Measurements from ENCODE around the gene ATP6V1B1.

DNA sequence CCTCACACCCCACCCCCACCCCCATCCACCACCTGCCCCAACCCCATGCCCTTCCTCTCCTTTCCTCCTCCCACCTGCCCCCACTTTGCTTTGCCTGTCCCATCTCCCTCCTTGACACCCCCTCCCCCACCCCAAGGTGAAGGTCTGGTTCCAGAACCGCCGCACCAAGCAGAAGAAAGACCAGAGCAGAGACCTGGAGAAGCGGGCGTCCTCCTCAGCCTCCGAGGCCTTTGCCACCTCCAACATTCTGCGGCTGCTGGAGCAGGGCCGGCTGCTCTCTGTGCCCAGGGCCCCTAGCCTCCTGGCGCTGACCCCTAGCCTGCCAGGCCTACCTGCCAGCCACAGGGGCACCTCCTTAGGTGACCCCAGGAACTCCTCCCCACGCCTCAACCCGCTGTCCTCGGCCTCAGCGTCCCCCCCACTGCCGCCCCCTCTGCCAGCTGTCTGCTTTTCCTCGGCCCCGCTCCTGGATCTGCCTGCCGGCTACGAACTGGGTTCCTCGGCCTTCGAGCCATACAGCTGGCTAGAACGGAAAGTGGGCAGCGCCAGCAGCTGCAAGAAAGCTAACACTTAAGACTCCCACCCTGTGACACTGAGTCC is 3.0 kb upstream of the ATP6V1B1 start:
- TF ChIP-seq MTA3 (CRISPR knock-in tag; IDR thresholded peaks at IDR 0.05), result no peak
- TF ChIP-seq ETV6 (CRISPR knock-in tag; conservative IDR thresholded peaks at IDR 0.05), result no peak
- TF ChIP-seq, protein P1, sequence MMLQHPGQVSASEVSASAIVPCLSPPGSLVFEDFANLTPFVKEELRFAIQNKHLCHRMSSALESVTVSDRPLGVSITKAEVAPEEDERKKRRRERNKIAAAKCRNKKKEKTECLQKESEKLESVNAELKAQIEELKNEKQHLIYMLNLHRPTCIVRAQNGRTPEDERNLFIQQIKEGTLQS (CRISPR knock-in tag; IDR thresholded peaks at IDR 0.05), result no peak
- no peak for TF ChIP-seq EP300 (IDR thresholded peaks at IDR 0.05; ENCODE audit: low read depth in 2 of 2, low read length in 2 of 2)
- no peak for TF ChIP-seq EP300 (CRISPR knock-in tag; IDR thresholded peaks at IDR 0.05; ENCODE audit: borderline replicate concordance)
- no peak for TF ChIP-seq ZNF496 (CRISPR knock-in tag; IDR thresholded peaks at IDR 0.05; ENCODE audit: insufficient replicate concordance)
- TF ChIP-seq ATF1 (CRISPR knock-in tag; IDR thresholded peaks at IDR 0.05), result no peak
- no peak for TF ChIP-seq NR2F6 (IDR thresholded peaks at IDR 0.05)
- TF ChIP-seq NR2F6 (CRISPR knock-in tag; IDR thresholded peaks at IDR 0.05), result no peak
- TF ChIP-seq NONO (IDR thresholded peaks at IDR 0.05), result no peak
- no peak for TF ChIP-seq NONO (CRISPR knock-in tag; conservative IDR thresholded peaks at IDR 0.05)
- TF ChIP-seq, protein P2, sequence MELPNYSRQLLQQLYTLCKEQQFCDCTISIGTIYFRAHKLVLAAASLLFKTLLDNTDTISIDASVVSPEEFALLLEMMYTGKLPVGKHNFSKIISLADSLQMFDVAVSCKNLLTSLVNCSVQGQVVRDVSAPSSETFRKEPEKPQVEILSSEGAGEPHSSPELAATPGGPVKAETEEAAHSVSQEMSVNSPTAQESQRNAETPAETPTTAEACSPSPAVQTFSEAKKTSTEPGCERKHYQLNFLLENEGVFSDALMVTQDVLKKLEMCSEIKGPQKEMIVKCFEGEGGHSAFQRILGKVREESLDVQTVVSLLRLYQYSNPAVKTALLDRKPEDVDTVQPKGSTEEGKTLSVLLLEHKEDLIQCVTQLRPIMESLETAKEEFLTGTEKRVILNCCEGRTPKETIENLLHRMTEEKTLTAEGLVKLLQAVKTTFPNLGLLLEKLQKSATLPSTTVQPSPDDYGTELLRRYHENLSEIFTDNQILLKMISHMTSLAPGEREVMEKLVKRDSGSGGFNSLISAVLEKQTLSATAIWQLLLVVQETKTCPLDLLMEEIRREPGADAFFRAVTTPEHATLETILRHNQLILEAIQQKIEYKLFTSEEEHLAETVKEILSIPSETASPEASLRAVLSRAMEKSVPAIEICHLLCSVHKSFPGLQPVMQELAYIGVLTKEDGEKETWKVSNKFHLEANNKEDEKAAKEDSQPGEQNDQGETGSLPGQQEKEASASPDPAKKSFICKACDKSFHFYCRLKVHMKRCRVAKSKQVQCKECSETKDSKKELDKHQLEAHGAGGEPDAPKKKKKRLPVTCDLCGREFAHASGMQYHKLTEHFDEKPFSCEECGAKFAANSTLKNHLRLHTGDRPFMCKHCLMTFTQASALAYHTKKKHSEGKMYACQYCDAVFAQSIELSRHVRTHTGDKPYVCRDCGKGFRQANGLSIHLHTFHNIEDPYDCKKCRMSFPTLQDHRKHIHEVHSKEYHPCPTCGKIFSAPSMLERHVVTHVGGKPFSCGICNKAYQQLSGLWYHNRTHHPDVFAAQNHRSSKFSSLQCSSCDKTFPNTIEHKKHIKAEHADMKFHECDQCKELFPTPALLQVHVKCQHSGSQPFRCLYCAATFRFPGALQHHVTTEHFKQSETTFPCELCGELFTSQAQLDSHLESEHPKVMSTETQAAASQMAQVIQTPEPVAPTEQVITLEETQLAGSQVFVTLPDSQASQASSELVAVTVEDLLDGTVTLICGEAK (IDR thresholded peaks at IDR 0.05), result no peak
- TF ChIP-seq, protein P2 (CRISPR knock-in tag; IDR thresholded peaks at IDR 0.05), result no peak
- TF ChIP-seq PHF21A (CRISPR knock-in tag; IDR thresholded peaks at IDR 0.05), result no peak

All from HepG2 (cell line).